K562 (cell line): ENCODE results near the gene STK4. TPM values are rescaled to one million over a fixed set of nuclear protein-coding genes. Genes with fewer than 3 reads are reported as not detected.

Experiments used
- CBX8 ChIP-seq: fragments of 200-600 bp; sonication (generic); IDR thresholded peaks from 2 replicates; pipeline ENCODE4 v1.6.1; 2012; ENCODE audit warnings: borderline replicate concordance, mixed run types, low read depth, mild to moderate bottlenecking, moderate library complexity, mixed read lengths, low read length, control low read depth, inconsistent platforms; ENCODE audit not compliant: poor library complexity, severe bottlenecking; ENCODE audit errors: extremely low read depth
- CC2D1A ChIP-seq: fragments of 450-650 bp; IDR thresholded peaks from 2 replicates; pipeline ENCODE4 v1.6.1; 2017; ENCODE audit warnings: mild to moderate bottlenecking
- GATAD2A ChIP-seq: fragments of 450-650 bp; IDR thresholded peaks from 2 replicates; pipeline ENCODE4 v1.6.1; 2017
- NCOR1 ChIP-seq: fragments of 450-650 bp; IDR thresholded peaks from 2 replicates; pipeline ENCODE4 v1.6.1; 2016; ENCODE audit warnings: mild to moderate bottlenecking, moderate library complexity
- RFX5 ChIP-seq: IDR thresholded peaks from 2 replicates; pipeline ENCODE4 v1.6.1; 2011; ENCODE audit warnings: low read depth, mild to moderate bottlenecking, improper control_type of control experiment, low read length
- SMARCB1 ChIP-seq: IDR thresholded peaks from 2 replicates; pipeline ENCODE4 v1.6.1; 2011; ENCODE audit warnings: improper control_type of control experiment, low read depth; ENCODE audit not compliant: insufficient read length
- SRSF3 ChIP-seq: fragments of 200-400 bp; formaldehyde crosslinking; IDR thresholded peaks from 2 replicates; pipeline ENCODE4 v1.6.1; 2016; ENCODE audit warnings: mild to moderate bottlenecking, low read length, moderate library complexity; ENCODE audit not compliant: insufficient read depth
- STAG1 ChIP-seq: sonication (generic); formaldehyde crosslinking; IDR thresholded peaks from 2 replicates; pipeline ENCODE4 v1.5.0; 2020; ENCODE audit warnings: missing genetic modification reagents, borderline replicate concordance
- TCF3 ChIP-seq: sonication (generic); formaldehyde crosslinking; IDR thresholded peaks from 2 replicates; pipeline ENCODE4 v1.4.0; 2020; ENCODE audit warnings: mild to moderate bottlenecking, missing genetic modification reagents
- TEAD1 ChIP-seq, 2 experiments: fragments of 450-650 bp in 1 of 2; sonication (generic) in 1 of 2; formaldehyde crosslinking; IDR thresholded peaks; 2 replicates each; pipeline versions ENCODE4 v1.4.0 to v1.8.0; 2020 to 2022; ENCODE audit warnings: mild to moderate bottlenecking in 2 of 2, missing genetic modification reagents in 1 of 2
- ZNF347 ChIP-seq: fragments of 450-650 bp; formaldehyde crosslinking; IDR thresholded peaks from 2 replicates; pipeline ENCODE4 v1.4.0; 2020; ENCODE audit warnings: low read depth, mild to moderate bottlenecking, moderate library complexity
- ZNF354B ChIP-seq: fragments of 250-450 bp; sonication (Bioruptor Pico); IDR thresholded peaks from 2 replicates; pipeline ENCODE4 v1.4.0; 2020
- polyA plus RNA-seq, 8 experiments: library from polyadenylated mRNA; depleted of rRNA in 4 of 8; stranded (reverse) in 5 of 8; unstranded in 3 of 8; fragments of >200 nt; fragmentation: Nextera tagmentation in 2 of 8; fragmentation: Illumina TruSeq in 1 of 8; extraction: Ambion mirVana in 2 of 8; extraction: Trizol in 1 of 8; gene quantifications; 2 replicates each; pipeline versions ENCODE4 v1.2.1 to v1.2.3, GENCODE V29; 2011 to 2014; ENCODE audit warnings: inconsistent platforms in 1 of 8, missing spikeins in 1 of 8
- total RNA-seq, 7 experiments: library from RNA; depleted of rRNA in 6 of 7; stranded (reverse); fragments of >200 nt in 6 of 7; fragmentation: Illumina TruSeq in 2 of 7; extraction: Trizol in 2 of 7; gene quantifications; 2 replicates each; pipeline versions ENCODE4 v1.2.1 to v1.2.3, GENCODE V29; 2011 to 2021; ENCODE audit warnings: low replicate concordance in 1 of 7
- TF ChIP-seq, protein P1 (sequence below): fragments of 250-450 bp; sonication (Bioruptor Pico); IDR thresholded peaks from 2 replicates; pipeline ENCODE4 v1.4.0; 2020; ENCODE audit warnings: borderline replicate concordance
- TF ChIP-seq, protein P2 (sequence below), 2 experiments: IDR thresholded peaks in 1 of 2; conservative IDR thresholded peaks in 1 of 2; 2 replicates each; pipeline ENCODE4 v1.6.1; 2016; ENCODE audit warnings: low read depth in 2 of 2, mild to moderate bottlenecking in 1 of 2, missing compliant biosample characterization in 1 of 2, missing genetic modification characterization in 1 of 2, moderate library complexity in 1 of 2
- TF ChIP-seq, protein P3 (sequence below): fragments of 250-450 bp; sonication (Bioruptor Pico); IDR thresholded peaks from 2 replicates; pipeline ENCODE4 v1.4.0; 2020; ENCODE audit warnings: mild to moderate bottlenecking
- TF ChIP-seq, protein P4 (sequence below): fragments of 450-650 bp; IDR thresholded peaks from 2 replicates; pipeline ENCODE4 v1.6.1; 2018; ENCODE audit warnings: mild to moderate bottlenecking, low read depth; ENCODE audit not compliant: partially characterized antibody
- TF ChIP-seq, protein P5 (sequence below): sonication (generic); formaldehyde crosslinking; IDR thresholded peaks from 2 replicates; pipeline ENCODE4 v1.8.0; 2022; ENCODE audit warnings: mild to moderate bottlenecking, missing genetic modification reagents

STK4 gene
- total and polyA plus RNA-seq, 9 of the 15 experiments (the other 6 are each of a cell fraction or from before 2014, with no cell fraction given) = 11.9 to 30.6 (median 22.2) TPM

DNA sequence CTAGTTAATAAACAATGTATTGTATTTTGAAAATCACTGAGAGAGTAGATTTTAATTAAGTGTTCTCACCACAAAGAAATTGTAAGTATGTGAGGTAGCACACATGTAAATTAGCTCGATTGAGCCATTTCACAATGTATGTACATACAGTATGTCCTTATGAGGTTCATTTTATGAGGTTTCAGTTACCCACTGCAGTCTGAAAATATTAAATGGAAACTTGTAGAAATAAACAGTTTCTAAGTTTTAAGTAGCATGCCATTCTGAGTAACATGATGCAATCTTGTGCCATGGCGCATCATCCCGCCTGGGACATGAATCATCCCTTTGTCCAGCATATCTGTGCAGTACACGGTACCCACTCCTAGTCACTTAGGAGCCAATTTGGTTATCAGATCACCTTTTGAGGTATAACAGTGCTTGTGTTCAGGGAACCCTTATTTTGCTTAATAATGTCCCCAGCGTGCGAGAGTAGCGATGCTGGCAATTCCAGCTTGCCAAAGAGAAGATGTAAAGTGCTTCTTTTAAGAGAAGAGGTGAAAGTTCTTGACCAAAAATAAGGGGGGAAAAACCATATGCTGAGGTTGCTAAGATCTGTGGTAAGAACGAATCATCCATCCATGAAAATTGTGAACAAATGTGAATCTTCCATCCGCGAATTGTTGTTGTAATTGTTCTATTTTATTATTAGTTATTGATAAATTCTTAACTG lies 69.9 kb downstream of the STK4 start (continued):
- TF ChIP-seq, protein P1, sequence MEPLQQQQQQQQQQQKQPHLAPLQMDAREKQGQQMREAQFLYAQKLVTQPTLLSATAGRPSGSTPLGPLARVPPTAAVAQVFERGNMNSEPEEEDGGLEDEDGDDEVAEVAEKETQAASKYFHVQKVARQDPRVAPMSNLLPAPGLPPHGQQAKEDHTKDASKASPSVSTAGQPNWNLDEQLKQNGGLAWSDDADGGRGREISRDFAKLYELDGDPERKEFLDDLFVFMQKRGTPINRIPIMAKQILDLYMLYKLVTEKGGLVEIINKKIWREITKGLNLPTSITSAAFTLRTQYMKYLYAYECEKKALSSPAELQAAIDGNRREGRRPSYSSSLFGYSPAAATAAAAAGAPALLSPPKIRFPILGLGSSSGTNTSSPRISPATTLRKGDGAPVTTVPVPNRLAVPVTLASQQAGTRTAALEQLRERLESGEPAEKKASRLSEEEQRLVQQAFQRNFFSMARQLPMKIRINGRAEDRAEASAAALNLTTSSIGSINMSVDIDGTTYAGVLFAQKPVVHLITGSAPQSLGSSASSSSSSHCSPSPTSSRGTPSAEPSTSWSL (CRISPR knock-in tag) = no peak
- TF ChIP-seq, protein P2, sequence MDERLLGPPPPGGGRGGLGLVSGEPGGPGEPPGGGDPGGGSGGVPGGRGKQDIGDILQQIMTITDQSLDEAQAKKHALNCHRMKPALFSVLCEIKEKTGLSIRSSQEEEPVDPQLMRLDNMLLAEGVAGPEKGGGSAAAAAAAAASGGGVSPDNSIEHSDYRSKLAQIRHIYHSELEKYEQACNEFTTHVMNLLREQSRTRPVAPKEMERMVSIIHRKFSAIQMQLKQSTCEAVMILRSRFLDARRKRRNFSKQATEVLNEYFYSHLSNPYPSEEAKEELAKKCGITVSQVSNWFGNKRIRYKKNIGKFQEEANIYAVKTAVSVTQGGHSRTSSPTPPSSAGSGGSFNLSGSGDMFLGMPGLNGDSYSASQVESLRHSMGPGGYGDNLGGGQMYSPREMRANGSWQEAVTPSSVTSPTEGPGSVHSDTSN (CRISPR knock-in tag; IDR thresholded peaks at IDR 0.05; ENCODE audit: low read depth) = no peak
- TF ChIP-seq, protein P2 (tag; conservative IDR thresholded peaks at IDR 0.05; ENCODE audit: low read depth) = peak; percentile 45
- no peak for TF ChIP-seq CBX8
- peak; percentile 66 for TF ChIP-seq TCF3 (CRISPR knock-in tag)
- no peak for TF ChIP-seq ZNF354B (CRISPR knock-in tag)
- no peak for TF ChIP-seq ZNF347 (CRISPR knock-in tag)
- TF ChIP-seq STAG1 (CRISPR knock-in tag) = no peak
- TF ChIP-seq RFX5 = no peak
- TF ChIP-seq GATAD2A = no peak
- TF ChIP-seq NCOR1 = no peak
- TF ChIP-seq, protein P3, sequence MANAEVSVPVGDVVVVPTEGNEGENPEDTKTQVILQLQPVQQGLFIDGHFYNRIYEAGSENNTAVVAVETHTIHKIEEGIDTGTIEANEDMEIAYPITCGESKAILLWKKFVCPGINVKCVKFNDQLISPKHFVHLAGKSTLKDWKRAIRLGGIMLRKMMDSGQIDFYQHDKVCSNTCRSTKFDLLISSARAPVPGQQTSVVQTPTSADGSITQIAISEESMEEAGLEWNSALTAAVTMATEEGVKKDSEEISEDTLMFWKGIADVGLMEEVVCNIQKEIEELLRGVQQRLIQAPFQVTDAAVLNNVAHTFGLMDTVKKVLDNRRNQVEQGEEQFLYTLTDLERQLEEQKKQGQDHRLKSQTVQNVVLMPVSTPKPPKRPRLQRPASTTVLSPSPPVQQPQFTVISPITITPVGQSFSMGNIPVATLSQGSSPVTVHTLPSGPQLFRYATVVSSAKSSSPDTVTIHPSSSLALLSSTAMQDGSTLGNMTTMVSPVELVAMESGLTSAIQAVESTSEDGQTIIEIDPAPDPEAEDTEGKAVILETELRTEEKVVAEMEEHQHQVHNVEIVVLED = no peak
- TF ChIP-seq, protein P4, sequence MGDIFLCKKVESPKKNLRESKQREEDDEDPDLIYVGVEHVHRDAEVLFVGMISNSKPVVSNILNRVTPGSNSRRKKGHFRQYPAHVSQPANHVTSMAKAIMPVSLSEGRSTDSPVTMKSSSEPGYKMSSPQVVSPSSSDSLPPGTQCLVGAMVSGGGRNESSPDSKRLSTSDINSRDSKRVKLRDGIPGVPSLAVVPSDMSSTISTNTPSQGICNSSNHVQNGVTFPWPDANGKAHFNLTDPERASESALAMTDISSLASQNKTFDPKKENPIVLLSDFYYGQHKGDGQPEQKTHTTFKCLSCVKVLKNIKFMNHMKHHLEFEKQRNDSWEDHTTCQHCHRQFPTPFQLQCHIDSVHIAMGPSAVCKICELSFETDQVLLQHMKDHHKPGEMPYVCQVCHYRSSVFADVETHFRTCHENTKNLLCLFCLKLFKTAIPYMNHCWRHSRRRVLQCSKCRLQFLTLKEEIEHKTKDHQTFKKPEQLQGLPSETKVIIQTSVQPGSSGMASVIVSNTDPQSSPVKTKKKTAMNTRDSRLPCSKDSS = no peak
- no peak for TF ChIP-seq CC2D1A
- TF ChIP-seq TEAD1 (CRISPR knock-in tag; IDR thresholded peaks at IDR 0.05) = 0 out of 4 replicates have a peak, but pooled peaks of 1 of the 2 experiments have one; percentile 51
- TF ChIP-seq SRSF3 = no peak
- TF ChIP-seq, protein P5, sequence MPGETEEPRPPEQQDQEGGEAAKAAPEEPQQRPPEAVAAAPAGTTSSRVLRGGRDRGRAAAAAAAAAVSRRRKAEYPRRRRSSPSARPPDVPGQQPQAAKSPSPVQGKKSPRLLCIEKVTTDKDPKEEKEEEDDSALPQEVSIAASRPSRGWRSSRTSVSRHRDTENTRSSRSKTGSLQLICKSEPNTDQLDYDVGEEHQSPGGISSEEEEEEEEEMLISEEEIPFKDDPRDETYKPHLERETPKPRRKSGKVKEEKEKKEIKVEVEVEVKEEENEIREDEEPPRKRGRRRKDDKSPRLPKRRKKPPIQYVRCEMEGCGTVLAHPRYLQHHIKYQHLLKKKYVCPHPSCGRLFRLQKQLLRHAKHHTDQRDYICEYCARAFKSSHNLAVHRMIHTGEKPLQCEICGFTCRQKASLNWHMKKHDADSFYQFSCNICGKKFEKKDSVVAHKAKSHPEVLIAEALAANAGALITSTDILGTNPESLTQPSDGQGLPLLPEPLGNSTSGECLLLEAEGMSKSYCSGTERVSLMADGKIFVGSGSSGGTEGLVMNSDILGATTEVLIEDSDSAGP (CRISPR knock-in tag) = no peak
- no peak for TF ChIP-seq SMARCB1
